HCT116 (cell line): ENCODE results near the gene ELAVL1. TPM values are rescaled to one million over a fixed set of nuclear protein-coding genes. Genes with fewer than 3 reads are reported as not detected.

ENCODE experiments used
- ATAC-seq: fragments of 200-7000 bp; cut with Tn5 transposase; 2 replicates; pipeline ENCODE4 v1.9.1; 2020; ENCODE audit warnings: mild to moderate bottlenecking, moderate library complexity
- BruUV-seq: library from RNA; stranded (reverse); fragments of 400-500 nt; replicated peaks from 2 replicates; lab custom pipeline; 2021; lab: Mats Ljungman, UMichigan
- CTCF ChIA-PET: fragments of 300-600 bp; sonication (Branson Sonifier 250); formaldehyde crosslinking; loops from one replicate; lab custom pipeline; 2021; ENCODE audit warnings: antibody characterized with exemption; lab: Charles Lee
- POLR2A ChIA-PET: fragments of 300-600, 350-600 bp; sonication (Branson Sonifier 250); formaldehyde crosslinking; loops from one replicate; lab custom pipeline; 2021; ENCODE audit warnings: antibody characterized with exemption; lab: Charles Lee
- RAD21 ChIA-PET, 2 experiments: fragments of 300-600 bp; sonication (Branson Sonifier 250); formaldehyde crosslinking; loops; one replicate each; lab custom pipeline; 2023; ENCODE audit warnings: low total read pairs in 2 of 2; ENCODE audit not compliant: uncharacterized antibody in 2 of 2, unreplicated experiment in 2 of 2, low non-redundant PET in 1 of 2; lab: Charles Lee
- DNase-seq: peaks from one replicate; pipeline ENCODE4 v3.0.0-alpha.2; 2010; ENCODE audit warnings: low read depth, low spot score
- H2AFZ ChIP-seq: fragments of 200-600 bp; shearing (Covaris generic), sonication (generic); 2 replicates; pipeline ENCODE4 v1.6.1; 2017; ENCODE audit warnings: low read depth, mixed run types, mixed read lengths, antibody characterized with exemption, low read length; ENCODE audit not compliant: poor library complexity, severe bottlenecking
- H3K27ac ChIP-seq: 2 replicates; pipeline ENCODE4 v1.5.1; 2012; ENCODE audit warnings: low read depth, low read length
- H3K27me3 ChIP-seq: fragments of 200-600 bp; sonication (generic); 2 replicates; pipeline ENCODE4 v1.6.1; 2016; ENCODE audit warnings: mixed run types, low read length, mixed read lengths; ENCODE audit not compliant: insufficient read depth
- H3K36me3 ChIP-seq, 2 experiments: fragments of 200-500 bp in 1 of 2; fragments of 200-600 bp in 1 of 2; sonication (Bioruptor generic) in 1 of 2; sonication (generic) in 1 of 2; 2 replicates each; pipeline versions ENCODE4 v1.5.1 to v1.6.1; 2014 to 2016; ENCODE audit warnings: low read length in 2 of 2, inconsistent platforms in 1 of 2, mixed read lengths in 1 of 2, mixed run types in 1 of 2; ENCODE audit not compliant: insufficient read depth in 2 of 2, control insufficient read depth in 1 of 2
- H3K4me1 ChIP-seq, 2 experiments: fragments of 200-600 bp in 1 of 2; sonication (generic) in 1 of 2; 2 replicates each; pipeline versions ENCODE4 v1.5.1 to v1.6.1; 2012 to 2017; ENCODE audit warnings: low read length in 2 of 2, inconsistent platforms in 1 of 2, mild to moderate bottlenecking in 1 of 2, mixed read lengths in 1 of 2, mixed run types in 1 of 2, moderate library complexity in 1 of 2; ENCODE audit not compliant: insufficient read depth in 2 of 2, control insufficient read depth in 1 of 2
- H3K4me2 ChIP-seq: fragments of 200-600 bp; sonication (generic); 2 replicates; pipeline ENCODE4 v1.6.1; 2017; ENCODE audit warnings: mixed run types, low read length, mixed read lengths
- H3K4me3 ChIP-seq, 2 experiments: fragments of 200-600 bp in 1 of 2; sonication (generic) in 1 of 2; replicated peaks in 1 of 2; 2 replicates each; pipeline ENCODE4 v1.5.1; 2011 to 2016; ENCODE audit warnings: low read length in 2 of 2, control low read depth in 1 of 2, low read depth in 1 of 2, mild to moderate bottlenecking in 1 of 2, mixed read lengths in 1 of 2, mixed run types in 1 of 2
- H3K79me2 ChIP-seq: fragments of 200-600 bp; sonication (generic); 2 replicates; pipeline ENCODE4 v1.6.1; 2017; ENCODE audit warnings: mild to moderate bottlenecking, mixed run types, low read length, moderate library complexity, mixed read lengths; ENCODE audit not compliant: insufficient read depth
- H3K9ac ChIP-seq: fragments of 200-600 bp; sonication (generic); 2 replicates; pipeline ENCODE4 v1.6.1; 2016; ENCODE audit warnings: low read length, mixed read lengths
- H3K9me2 ChIP-seq: fragments of 200-600 bp; sonication (generic), shearing (Covaris generic); 2 replicates; pipeline ENCODE4 v1.6.1; 2017; ENCODE audit warnings: mixed run types, mild to moderate bottlenecking, moderate library complexity; ENCODE audit not compliant: insufficient read depth
- H3K9me3 ChIP-seq, 2 experiments: fragments of 200-500 bp in 1 of 2; fragments of 200-600 bp in 1 of 2; sonication (Bioruptor generic) in 1 of 2; sonication (generic) in 1 of 2; 2 replicates each; pipeline ENCODE4 v1.6.1; 2014 to 2017; ENCODE audit warnings: low read length in 2 of 2, mixed read lengths in 2 of 2, inconsistent platforms in 1 of 2, low read depth in 1 of 2, mild to moderate bottlenecking in 1 of 2, mixed run types in 1 of 2, moderate library complexity in 1 of 2; ENCODE audit not compliant: control insufficient read depth in 1 of 2, insufficient read depth in 1 of 2
- H4K20me1 ChIP-seq: fragments of 200-600 bp; sonication (generic), shearing (Covaris generic); 2 replicates; pipeline ENCODE4 v1.6.1; 2017; ENCODE audit warnings: mixed run types, mild to moderate bottlenecking, moderate library complexity; ENCODE audit not compliant: insufficient read depth
- CBX3 ChIP-seq: IDR thresholded peaks from 2 replicates; pipeline ENCODE4 v1.6.1; 2012; ENCODE audit warnings: low read depth
- CEBPB ChIP-seq: IDR thresholded peaks from 2 replicates; pipeline ENCODE4 v1.6.1; 2012; ENCODE audit warnings: low read depth
- EGR1 ChIP-seq: IDR thresholded peaks from 2 replicates; pipeline ENCODE4 v1.6.1; 2012; ENCODE audit warnings: low read depth
- ELF1 ChIP-seq: IDR thresholded peaks from 2 replicates; pipeline ENCODE4 v1.6.1; 2012; ENCODE audit warnings: low read depth, borderline replicate concordance
- EZH2 ChIP-seq: fragments of 200-600 bp; sonication (generic); IDR thresholded peaks from 2 replicates; pipeline ENCODE4 v1.6.1; 2017; ENCODE audit warnings: antibody characterized with exemption, mixed run types
- FOSL1 ChIP-seq: IDR thresholded peaks from 2 replicates; pipeline ENCODE4 v1.6.1; 2012; ENCODE audit warnings: low read depth
- JUND ChIP-seq: IDR thresholded peaks from 2 replicates; pipeline ENCODE4 v1.6.1; 2012
- POLR2A ChIP-seq: IDR thresholded peaks from 2 replicates; pipeline ENCODE4 v1.7.0; 2011; ENCODE audit warnings: borderline replicate concordance; ENCODE audit not compliant: insufficient read depth, insufficient read length; ENCODE audit errors: extremely low read depth
- POLR2AphosphoS5 ChIP-seq: IDR thresholded peaks from 2 replicates; pipeline ENCODE4 v1.6.1; 2011; ENCODE audit warnings: mild to moderate bottlenecking, low read depth, low read length, moderate library complexity
- RAD21 ChIP-seq: IDR thresholded peaks from 2 replicates; pipeline ENCODE4 v1.6.1; 2012; ENCODE audit warnings: low read depth, mild to moderate bottlenecking
- SIN3A ChIP-seq: IDR thresholded peaks from 2 replicates; pipeline ENCODE4 v1.6.1; 2012; ENCODE audit warnings: low read depth
- SRF ChIP-seq: IDR thresholded peaks from 2 replicates; pipeline ENCODE4 v1.6.1; 2012; ENCODE audit warnings: low read depth
- TCF7L2 ChIP-seq: IDR thresholded peaks from 2 replicates; pipeline ENCODE4 v1.7.0; 2011; ENCODE audit warnings: borderline replicate concordance, inconsistent platforms; ENCODE audit not compliant: insufficient read depth, insufficient read length; ENCODE audit errors: extremely low read depth
- YY1 ChIP-seq: IDR thresholded peaks from 2 replicates; pipeline ENCODE4 v1.6.1; 2011; ENCODE audit warnings: low read length, low read depth, moderate library complexity, mild to moderate bottlenecking; ENCODE audit not compliant: insufficient replicate concordance; ENCODE audit errors: extremely low read depth
- ZFX ChIP-seq: fragments of 450-650 bp; IDR thresholded peaks from 2 replicates; pipeline ENCODE4 v1.6.1; 2017
- ZNF274 ChIP-seq: fragments of 200-500 bp; sonication (Bioruptor generic); IDR thresholded peaks from 2 replicates; pipeline ENCODE4 v1.6.1; 2014; ENCODE audit warnings: mild to moderate bottlenecking, low read depth, low read length, inconsistent platforms
- intact Hi-C: fragments of 100-400 bp; cut with micrococcal nuclease; formaldehyde crosslinking; loops from 2 replicates; pipeline ENCODE4 v1.10.0; 2022
- total RNA-seq: library from RNA; stranded (reverse); gene quantifications from one replicate; pipeline ENCODE4 v1.2.1, GENCODE V29; 2021; ENCODE audit not compliant: unreplicated experiment
- TF ChIP-seq, protein P1 (sequence below): IDR thresholded peaks from 2 replicates; pipeline ENCODE4 v1.6.1; 2012; ENCODE audit warnings: low read depth
- TF ChIP-seq, protein P2 (sequence below): IDR thresholded peaks from 2 replicates; pipeline ENCODE4 v1.6.1; 2011; ENCODE audit warnings: mild to moderate bottlenecking, low read length, moderate library complexity; ENCODE audit not compliant: insufficient replicate concordance; ENCODE audit errors: extremely low read depth
- TF ChIP-seq, protein P3 (sequence below), 3 experiments: fragments of 200-600 bp in 1 of 3; sonication (generic) in 1 of 3; IDR thresholded peaks in 2 of 3; conservative IDR thresholded peaks in 1 of 3; 2 replicates each; pipeline ENCODE4 v1.5.1; 2012 to 2017; ENCODE audit warnings: low read depth in 2 of 3, low read length in 2 of 3, antibody characterized with exemption in 1 of 3, borderline replicate concordance in 1 of 3, control low read depth in 1 of 3, mild to moderate bottlenecking in 1 of 3, mixed read lengths in 1 of 3, mixed run types in 1 of 3, moderate library complexity in 1 of 3; ENCODE audit not compliant: insufficient read depth in 1 of 3
- TF ChIP-seq, protein P4 (sequence below): IDR thresholded peaks from 2 replicates; pipeline ENCODE4 v1.6.1; 2012

ELAVL1 gene
- total RNA-seq, 1 experiment from 2014 or later = 134 TPM

DNA sequence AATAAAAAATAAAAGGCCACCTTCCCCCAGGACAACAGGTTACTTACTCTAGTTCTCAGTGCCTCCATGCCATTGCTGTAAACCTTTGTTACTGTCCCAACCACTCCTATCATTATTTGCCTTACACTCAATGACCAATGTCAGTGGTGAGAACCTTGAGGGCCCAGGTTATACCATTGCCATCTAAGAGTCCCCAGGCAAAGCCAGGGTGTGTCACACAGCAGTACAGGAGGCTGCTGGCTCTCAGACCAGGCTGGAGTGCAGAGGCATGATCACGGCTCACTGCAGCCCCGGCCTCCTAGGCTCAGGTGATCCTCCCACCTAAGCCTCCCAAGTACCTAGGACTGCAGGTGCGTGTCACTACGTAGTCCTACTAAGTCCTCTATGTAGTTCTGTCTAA lies 6.1 kb downstream of the ELAVL1 start:
- Histone ChIP-seq H3K4me2 (no peak overlapping the region), H3K9me2 (no peaks in the 10 kb centered on the region), H3K4me3 (no peak overlapping the region), H3K9ac (no peak overlapping the region), H3K4me1 (peaks cover 21 to 32% of the 10 kb centered on the region in 2 experiments), H3K36me3 (peaks cover 6 to 7% of the 10 kb centered on the region in 2 experiments; a peak in 3 of 4 replicates), H3K9me3 (no peaks in the 10 kb centered on the region), H3K27me3 (no peaks in the 10 kb centered on the region), H3K79me2 (peaks cover 100% of the 10 kb centered on the region), H2AFZ (no peak overlapping the region), H4K20me1 (peaks cover 45% of the 10 kb centered on the region; the same call in 1 of the 2 replicates), H3K27ac (no peak overlapping the region)
- ChIA-PET CTCF (no interaction called here), RAD21 (no interaction called here), POLR2A (no interaction called here)
- ATAC-seq = no peak
- BruUV-seq = no TSS peak
- no peak for TF ChIP-seq CEBPB
- no peak for TF ChIP-seq TCF7L2
- no peak for TF ChIP-seq POLR2AphosphoS5
- TF ChIP-seq EZH2 = no peak
- TF ChIP-seq FOSL1 = no peak
- no peak for TF ChIP-seq EGR1
- TF ChIP-seq SRF = no peak
- no peak for TF ChIP-seq POLR2A
- TF ChIP-seq, protein P1, sequence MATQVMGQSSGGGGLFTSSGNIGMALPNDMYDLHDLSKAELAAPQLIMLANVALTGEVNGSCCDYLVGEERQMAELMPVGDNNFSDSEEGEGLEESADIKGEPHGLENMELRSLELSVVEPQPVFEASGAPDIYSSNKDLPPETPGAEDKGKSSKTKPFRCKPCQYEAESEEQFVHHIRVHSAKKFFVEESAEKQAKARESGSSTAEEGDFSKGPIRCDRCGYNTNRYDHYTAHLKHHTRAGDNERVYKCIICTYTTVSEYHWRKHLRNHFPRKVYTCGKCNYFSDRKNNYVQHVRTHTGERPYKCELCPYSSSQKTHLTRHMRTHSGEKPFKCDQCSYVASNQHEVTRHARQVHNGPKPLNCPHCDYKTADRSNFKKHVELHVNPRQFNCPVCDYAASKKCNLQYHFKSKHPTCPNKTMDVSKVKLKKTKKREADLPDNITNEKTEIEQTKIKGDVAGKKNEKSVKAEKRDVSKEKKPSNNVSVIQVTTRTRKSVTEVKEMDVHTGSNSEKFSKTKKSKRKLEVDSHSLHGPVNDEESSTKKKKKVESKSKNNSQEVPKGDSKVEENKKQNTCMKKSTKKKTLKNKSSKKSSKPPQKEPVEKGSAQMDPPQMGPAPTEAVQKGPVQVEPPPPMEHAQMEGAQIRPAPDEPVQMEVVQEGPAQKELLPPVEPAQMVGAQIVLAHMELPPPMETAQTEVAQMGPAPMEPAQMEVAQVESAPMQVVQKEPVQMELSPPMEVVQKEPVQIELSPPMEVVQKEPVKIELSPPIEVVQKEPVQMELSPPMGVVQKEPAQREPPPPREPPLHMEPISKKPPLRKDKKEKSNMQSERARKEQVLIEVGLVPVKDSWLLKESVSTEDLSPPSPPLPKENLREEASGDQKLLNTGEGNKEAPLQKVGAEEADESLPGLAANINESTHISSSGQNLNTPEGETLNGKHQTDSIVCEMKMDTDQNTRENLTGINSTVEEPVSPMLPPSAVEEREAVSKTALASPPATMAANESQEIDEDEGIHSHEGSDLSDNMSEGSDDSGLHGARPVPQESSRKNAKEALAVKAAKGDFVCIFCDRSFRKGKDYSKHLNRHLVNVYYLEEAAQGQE = no peak
- TF ChIP-seq, protein P2, sequence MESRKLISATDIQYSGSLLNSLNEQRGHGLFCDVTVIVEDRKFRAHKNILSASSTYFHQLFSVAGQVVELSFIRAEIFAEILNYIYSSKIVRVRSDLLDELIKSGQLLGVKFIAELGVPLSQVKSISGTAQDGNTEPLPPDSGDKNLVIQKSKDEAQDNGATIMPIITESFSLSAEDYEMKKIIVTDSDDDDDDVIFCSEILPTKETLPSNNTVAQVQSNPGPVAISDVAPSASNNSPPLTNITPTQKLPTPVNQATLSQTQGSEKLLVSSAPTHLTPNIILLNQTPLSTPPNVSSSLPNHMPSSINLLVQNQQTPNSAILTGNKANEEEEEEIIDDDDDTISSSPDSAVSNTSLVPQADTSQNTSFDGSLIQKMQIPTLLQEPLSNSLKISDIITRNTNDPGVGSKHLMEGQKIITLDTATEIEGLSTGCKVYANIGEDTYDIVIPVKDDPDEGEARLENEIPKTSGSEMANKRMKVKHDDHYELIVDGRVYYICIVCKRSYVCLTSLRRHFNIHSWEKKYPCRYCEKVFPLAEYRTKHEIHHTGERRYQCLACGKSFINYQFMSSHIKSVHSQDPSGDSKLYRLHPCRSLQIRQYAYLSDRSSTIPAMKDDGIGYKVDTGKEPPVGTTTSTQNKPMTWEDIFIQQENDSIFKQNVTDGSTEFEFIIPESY = no peak
- TF ChIP-seq ELF1 = no peak
- no peak for TF ChIP-seq JUND
- no peak for TF ChIP-seq ZFX
- TF ChIP-seq, protein P3, sequence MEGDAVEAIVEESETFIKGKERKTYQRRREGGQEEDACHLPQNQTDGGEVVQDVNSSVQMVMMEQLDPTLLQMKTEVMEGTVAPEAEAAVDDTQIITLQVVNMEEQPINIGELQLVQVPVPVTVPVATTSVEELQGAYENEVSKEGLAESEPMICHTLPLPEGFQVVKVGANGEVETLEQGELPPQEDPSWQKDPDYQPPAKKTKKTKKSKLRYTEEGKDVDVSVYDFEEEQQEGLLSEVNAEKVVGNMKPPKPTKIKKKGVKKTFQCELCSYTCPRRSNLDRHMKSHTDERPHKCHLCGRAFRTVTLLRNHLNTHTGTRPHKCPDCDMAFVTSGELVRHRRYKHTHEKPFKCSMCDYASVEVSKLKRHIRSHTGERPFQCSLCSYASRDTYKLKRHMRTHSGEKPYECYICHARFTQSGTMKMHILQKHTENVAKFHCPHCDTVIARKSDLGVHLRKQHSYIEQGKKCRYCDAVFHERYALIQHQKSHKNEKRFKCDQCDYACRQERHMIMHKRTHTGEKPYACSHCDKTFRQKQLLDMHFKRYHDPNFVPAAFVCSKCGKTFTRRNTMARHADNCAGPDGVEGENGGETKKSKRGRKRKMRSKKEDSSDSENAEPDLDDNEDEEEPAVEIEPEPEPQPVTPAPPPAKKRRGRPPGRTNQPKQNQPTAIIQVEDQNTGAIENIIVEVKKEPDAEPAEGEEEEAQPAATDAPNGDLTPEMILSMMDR (IDR thresholded peaks at IDR 0.05 in 2 of 3, conservative IDR thresholded peaks at IDR 0.05 in 1 of 3; ENCODE audit: borderline replicate concordance in 1 of 3, insufficient read depth in 1 of 3, low read depth in 2 of 3, low read length in 2 of 3) = no peak
- no peak for TF ChIP-seq YY1
- TF ChIP-seq ZNF274 = no peak
- TF ChIP-seq, protein P4, sequence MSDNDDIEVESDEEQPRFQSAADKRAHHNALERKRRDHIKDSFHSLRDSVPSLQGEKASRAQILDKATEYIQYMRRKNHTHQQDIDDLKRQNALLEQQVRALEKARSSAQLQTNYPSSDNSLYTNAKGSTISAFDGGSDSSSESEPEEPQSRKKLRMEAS = no peak
- no peak for TF ChIP-seq CBX3
- no peak for TF ChIP-seq RAD21
- TF ChIP-seq SIN3A = no peak
- no peak for DNase-seq
- intact Hi-C loops = no loop called here
